NT2/D1 (cell line): Measurements from ENCODE around the gene FGD4.

Experiments used
- YY1 ChIP-seq: IDR thresholded peaks from 2 replicates; pipeline ENCODE4 v1.6.1; 2011; ENCODE audit not compliant: insufficient read length, insufficient read depth
- ZNF274 ChIP-seq: IDR thresholded peaks from 2 replicates; pipeline ENCODE4 v1.6.1; 2011; ENCODE audit warnings: mild to moderate bottlenecking, low read depth, low read length

- TF ChIP-seq ZNF274, result no peak
- no peak for TF ChIP-seq YY1
These were observed 210.6 kb downstream of the FGD4 start for GRCh38 chr12:32609966-32610365.
